ENCODE results near the gene GPANK1.
"Not testable (repeated sequence)": the region's sequence is repeated elsewhere in the genome, so short reads cannot be mapped to it uniquely, and the experiment has no call there.

Gene GPANK1

DNA sequence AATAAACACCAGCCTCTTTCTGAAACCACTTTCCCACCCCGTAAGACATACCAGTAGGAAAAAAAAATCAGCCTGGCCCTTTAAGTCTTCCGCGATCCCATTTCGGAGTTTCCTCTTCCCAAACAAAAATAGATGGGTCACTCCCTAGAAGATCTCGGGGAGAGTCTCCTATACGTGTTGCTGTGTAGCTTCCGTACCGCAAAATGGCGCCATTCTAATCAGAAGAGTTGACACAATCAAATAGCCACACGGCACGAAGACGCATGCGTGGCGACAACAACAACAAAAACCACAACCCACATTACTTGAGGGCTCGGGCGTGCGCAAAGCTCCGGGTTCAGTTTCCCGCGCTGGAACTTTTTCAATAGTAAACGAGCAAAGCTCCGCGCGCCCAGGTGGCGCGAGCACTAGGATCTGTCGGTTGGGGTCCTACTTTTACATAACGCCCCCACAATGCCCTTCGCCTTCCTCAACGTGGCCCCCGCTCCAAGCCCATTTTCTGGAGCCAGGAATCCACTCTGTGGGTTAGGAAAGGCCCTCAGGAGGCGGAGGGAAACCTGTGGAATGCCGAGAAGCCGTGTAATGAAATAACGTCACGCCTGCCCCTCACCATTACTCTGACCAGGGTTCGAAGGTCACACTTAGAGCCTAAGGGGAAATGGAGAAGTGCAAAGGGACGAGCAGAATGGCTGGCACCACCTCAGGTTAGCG is at the start of gene GPANK1:
GPANK1 (minus strand) TSS at position 208 of the 711 bp plus-strand sequence. CDS start 519 bp downstream, outside the sequence.
- DNase-seq: peak; percentile 94

GRCh38 chr6:31713991-31714684 is 49.3 kb upstream of the GPANK1 start:
- no peak for DNase-seq

DNA sequence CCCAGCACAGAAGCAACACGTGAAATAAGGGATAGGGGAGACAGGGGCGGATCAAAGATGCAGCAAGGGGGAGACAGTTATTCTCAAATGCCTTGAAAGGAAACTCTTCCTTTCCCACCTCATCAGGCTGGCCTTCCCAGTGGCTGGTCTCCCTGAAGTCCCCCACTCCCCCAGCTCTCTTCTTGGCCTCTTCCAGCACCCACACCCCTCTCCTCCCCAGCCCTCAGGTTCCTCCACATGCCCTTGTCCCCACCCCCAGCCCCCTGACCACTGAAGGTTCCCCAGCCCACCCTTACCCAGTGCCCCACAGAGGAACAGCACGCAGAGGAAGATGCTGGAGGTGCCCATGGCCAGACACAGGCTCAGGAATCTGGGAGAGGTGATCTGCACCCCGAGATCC is 48.7 kb upstream of the GPANK1 start:
- DNase-seq: no peak

DNA sequence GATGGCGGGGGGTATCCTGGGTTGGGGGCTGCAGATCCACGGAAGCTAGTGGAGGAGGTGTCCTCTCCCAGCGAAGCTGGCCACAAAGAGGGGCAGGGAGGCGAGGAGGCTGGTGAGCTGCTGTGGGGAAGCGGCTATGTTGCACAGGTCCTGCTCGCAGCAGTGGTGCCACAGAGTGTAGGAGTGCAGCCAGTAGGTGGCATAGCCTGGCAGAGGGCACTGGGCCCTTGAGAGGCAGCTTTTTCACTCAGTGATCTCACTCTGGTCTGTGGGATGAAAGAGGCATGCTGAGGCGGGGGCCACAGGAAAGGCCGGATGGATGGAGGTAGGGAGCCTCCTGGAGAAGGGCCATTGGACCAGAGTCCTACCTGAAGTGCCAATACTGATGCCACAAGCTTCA is 47.5 kb upstream of the GPANK1 start:
- DNase-seq: peak; percentile 37

DNA sequence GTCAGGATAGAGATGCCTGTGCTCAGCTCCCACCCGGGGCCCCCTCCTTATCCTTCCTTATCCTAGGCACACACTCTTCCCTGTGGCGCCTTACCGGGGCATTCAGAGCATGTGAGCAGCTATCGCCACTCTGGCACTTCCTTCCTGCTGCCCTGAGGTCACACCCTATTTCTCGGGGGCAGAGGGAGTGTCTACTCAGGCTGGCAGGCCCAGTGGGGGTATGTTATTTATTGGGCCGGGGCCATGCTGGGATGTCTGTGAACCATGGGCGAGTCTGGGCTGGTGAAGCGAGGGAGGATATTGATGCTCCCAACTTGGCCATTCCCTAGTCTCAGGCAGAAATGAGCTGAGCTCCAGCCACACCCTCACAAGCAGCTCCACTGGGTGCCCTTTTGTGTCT is 46.4 kb upstream of the GPANK1 start:
- no peak for DNase-seq

DNA sequence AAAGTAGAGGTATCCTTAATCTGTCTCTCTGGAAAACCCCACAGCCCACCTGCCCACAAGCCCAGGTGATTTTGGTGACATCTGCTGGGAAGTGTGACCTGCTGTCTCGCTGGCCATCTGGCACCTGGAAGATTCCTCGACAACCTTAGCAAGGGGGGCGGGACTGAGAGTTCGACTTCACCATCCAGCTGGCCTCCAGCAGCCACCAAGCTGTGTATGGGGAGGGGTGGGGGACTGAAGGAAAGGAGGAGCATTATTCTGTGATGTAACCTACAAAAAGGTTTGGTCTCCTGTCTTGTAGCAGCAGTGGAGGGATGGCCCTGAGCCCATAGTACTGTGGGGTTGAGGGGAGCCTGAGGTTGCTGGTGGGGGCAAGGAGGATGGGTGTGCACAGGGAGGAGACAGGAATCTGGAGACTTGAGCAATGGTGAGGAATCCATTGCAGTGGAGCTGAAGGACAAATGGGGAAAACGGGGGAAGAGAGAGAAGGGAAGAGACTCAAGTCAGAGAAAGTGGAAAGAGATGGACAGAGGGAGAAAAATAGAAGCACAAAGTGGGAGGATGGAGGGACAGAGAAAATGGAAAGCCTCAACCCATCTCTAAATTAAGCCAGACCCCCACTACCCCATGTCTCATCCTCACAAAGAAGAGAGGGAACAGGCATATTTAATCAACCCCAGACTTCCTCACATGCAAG is 45.9 kb upstream of the GPANK1 start:
- no peak for DNase-seq

DNA sequence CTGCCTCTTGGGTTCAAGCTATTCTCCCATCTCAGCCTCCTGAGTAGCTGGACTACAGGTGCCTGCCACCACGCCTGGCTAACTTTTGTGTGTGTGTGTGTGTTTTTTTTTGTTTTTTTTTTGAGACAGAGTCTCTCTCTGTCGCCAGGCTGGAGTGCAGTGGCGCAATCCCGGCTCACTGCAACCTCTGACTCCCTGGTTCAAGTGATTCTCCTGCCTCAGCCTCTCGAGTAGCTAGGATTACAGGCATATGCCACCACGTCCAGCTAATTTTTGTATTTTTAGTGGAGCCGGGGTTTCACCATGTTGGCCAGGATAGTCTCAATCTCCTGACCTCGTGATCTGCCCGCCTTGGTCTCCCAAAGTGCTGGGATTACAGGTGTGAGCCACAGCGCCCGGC is 44.4 kb upstream of the GPANK1 start:
- not testable (repeated sequence) for DNase-seq

DNA sequence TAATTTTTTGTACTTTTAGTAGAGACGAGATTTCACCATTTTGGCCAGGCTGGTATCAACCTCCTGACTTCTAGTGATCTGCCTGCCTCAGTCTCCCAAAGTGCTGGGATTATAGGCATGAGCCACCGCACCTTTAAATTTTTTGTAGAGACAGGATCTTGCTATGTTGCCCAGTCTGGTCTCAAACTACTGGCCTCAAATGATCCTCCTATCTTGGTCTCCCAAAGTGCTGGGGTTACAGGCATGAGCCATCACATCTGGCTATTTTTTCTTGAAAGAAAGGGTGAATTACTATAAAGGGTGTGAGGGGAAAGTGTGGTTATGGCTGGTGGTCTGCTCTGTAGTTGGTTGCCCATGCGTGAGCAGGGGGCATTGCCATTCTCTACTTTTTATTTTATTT is 43.4 kb upstream of the GPANK1 start:
- no peak for DNase-seq

GRCh38 chr6:31707701-31708100 is 42.9 kb upstream of the GPANK1 start:
- DNase-seq: no peak

GRCh38 chr6:31706599-31706998 is 41.8 kb upstream of the GPANK1 start, which contains the start of gene LY6G6F:
TSS of gene LY6G6F (plus strand) at chr6:31706866. CDS start at chr6:31706907, 41 bp downstream.
- no peak for DNase-seq

DNA sequence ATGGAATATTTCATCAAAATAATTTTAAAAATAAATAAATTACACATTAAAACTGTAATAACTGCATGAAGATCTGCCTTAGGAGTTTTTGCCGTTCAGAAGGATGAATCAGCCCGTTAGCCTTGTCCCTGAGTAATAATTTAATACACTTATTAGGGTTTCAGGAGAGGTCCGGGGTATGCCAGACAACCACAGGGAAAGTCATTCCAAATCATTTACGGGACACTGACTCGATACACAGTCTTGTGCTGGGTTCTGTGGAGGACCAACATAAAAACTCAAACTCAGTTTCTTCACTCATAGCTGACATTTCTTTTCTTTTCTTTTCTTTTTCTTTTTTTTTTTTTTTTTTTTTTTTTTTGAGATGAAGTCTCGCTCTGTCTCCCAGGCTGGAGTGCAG is 41.1 kb upstream of the GPANK1 start:
- DNase-seq: no peak

DNA sequence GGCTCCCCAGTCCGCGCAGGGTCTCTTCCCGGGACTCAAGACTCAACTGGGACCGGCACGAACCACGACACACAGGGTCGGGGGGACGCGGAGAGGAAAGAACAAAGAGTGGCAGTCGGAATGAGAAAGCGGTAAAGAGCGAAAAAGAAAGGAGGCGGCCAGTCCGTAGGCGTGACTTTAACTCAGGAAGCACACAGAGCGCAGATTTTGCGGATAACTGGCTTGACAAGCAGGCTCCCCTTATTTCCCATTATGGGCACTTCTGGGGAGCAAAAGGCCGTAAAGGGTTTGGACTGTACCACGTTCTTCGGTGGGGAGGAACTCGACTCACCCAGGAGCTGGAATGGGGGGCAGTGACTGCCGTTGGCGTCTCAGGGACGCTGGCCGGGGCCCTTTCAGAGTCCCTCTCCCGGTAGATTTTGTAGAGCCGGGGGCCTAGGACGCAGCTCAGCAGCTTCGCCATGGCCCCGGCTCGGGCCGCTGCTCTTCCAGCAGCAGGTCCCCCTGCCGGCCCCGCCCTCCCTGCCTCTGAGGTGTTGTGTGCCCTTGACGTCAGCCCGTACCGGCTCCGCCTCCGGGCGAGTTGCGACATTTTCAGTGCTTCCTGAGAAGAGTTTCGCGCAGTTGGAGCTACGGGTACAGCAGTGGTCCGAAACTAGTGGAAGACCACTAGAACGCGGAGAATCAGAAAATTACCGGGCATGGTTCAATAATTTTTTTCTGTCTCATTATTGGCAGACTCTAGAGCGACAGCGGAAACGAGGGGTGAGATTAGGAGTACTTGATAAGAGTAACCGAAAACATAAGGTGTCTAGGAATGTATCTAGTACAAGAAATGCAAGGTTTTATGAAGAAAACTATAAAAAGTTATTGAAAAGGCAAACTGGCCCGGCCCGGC is 38.3 kb upstream of the GPANK1 start, which contains the start of gene ABHD16A:
ABHD16A (minus strand) TSS at position 506 of the 898 bp plus-strand sequence; CDS start at position 463, 43 bp downstream.
- DNase-seq: peak; percentile 99

DNA sequence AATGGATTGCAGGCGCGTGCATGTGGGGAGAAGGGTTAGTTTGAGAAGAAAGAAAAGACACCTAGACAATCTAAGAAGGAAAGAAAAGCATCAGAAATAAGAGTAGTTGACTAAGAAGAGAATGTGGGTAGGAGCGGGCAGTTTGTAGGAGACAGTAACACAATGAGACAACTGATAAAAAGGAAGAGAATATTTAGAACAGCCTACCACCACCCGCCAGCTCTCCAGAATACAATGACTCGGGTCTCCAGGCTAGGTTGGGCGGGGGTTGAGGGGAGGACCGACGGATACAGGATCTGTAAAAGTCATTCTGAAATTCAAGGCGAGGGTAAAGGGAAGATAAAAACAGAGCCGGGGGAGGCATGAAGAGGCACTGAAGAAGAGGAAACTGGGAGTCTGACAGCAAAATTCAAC is 37.6 kb upstream of the GPANK1 start:
- no peak for DNase-seq

DNA sequence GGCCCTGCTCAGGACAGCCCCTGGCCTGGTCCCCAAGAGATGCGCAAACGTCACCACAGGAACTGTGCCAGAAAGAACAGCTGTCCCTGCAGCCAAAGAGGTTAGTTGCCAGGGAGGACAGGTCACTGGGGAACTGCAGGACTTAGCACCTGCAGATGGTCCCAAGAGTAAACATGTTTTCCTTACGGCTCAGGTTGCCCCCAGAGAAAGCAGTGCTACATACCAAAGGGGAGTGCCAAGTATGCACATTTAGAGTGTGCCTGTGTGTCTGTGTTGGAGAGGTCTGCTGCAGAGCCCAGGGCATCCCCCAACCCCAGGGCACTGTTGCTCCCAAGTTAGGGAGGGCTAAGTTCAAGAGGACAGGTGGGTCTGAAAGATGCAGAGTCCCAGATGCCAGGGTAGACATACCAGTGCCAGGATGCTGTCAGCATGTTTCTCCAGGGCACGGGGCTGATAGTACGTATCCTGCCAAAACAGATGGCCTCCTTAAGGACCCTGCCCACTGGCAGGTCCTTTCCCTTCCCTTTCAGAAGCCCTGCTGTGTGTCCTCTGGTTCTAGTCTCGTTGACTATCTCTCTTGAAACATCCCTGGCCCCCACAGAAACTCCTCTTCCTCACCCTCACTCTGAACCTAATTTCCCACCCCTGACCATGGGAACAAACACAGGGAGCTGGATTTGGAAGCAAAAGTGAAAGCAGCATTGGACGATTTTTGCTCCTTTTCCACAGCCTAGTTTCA is 37.0 kb upstream of the GPANK1 start:
- no peak for DNase-seq

DNA sequence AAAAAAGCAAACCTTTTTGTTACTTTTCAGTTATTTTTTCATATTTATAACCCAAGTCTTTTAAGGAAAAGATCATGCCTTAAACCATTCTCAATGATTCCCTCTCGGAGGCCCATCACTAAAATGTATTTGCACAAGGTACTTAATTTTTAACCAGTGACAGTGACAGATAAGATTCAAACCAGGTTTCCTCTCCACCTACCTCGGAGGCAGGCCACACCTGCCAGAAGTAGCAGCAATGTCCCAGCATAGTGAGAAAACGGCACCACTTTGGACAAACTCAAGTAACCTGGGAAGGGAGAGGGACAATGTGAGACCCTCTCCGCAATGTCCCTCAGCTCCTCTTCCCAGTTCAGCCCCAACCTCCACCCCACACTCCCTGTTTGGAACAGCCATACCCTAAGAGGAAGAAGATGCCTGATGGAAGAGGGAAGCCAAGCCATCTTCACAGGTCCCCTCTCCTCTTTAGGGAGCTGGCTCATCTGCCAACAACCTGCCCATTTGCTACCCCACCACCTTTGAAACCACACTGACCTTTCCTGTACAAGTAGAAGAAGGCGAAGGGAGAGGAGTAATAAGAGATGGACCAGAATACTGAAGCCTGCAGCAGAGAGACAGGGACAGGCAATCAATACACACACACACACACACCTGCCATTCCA is 36.1 kb upstream of the GPANK1 start:
- no peak for DNase-seq

DNA sequence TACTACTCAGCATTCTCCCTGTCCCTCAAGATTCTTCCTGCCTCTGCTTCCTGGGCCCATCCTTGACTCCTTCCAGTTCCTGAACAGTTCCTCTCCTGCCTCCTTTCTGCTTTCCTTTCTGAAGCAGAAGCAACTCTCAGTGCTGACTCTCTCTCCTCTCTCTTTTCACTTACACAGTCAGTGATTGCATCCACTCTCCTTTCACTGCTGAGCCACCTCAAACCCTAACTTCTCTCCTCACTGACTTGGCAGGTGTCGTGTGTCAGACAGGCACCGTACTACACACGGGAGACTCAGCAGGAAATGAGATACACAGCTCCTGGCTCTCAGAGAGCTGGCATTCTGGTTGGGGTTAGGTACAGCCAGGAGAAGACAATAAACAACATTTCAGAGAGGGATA is 32.8 kb upstream of the GPANK1 start:
- no peak for DNase-seq

DNA sequence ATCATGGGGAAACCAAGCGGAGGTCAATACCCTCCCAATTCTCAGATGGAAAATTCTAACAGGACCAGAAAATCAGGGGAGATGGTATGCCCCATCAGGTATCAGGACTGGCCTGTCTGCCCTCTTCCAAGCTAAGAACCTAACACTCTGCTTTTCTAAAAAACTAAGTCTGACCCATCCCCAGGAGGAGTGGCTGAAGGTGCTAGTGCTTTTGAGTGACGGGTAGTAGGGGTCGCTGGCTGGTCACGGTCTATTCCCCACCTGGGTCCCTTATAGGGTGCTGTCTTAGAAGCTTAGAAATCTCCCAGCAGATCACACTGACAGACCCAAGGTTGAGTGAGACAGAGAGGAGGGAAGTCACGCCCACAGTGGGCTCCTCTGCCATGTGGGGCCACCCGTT is 28.7 kb upstream of the GPANK1 start:
- DNase-seq: no peak

DNA sequence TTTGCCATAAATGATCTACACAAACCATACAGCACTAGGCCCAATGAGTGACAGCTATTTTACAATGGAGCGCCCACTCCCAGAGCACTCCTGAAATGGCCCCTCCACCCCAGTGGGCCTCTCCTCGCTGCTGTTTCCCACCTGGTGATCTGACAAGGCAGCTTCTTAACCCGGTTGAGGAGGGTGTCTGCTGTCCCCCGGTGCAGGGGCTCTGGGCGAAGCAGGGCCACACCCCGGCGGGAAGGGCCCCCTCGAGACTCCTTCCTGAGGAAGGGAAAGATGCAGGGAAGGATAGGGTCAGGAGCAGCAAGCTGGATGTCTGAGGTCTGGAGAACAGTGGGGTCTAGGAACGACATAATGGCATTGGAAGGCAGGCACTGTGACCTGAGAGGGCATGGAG is 28.1 kb upstream of the GPANK1 start:
- DNase-seq: no peak

- DNase-seq: no peak
These were observed 27.6 kb upstream of the GPANK1 start for GRCh38 chr6:31692353-31692752.

DNA sequence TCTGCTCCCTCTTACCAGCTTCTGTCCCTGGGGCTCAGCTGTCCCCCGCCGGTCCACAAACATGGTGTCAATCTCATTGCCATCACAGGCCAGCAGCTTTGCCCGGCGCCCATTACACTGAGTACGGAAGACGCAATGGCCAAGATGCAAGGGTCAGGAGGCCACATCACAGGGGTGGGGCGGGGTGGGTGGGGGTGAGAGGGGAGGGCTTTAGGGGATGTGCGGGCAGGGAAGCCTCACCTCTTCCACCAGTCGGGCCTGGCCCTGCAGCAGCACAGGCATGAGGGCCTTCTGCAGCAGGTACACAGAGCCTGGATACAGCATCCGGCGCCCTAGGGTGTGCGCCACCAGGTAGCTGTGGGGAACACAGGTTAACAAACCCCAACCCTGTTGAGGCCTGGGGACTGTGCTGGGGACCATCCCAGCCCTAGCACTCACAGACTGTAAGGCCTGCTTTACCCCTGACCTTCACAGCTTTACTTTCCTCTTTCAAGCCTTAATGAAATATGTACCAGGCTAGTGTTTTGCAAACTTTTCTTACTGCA is 26.8 kb upstream of the GPANK1 start:
- DNase-seq: no peak

DNA sequence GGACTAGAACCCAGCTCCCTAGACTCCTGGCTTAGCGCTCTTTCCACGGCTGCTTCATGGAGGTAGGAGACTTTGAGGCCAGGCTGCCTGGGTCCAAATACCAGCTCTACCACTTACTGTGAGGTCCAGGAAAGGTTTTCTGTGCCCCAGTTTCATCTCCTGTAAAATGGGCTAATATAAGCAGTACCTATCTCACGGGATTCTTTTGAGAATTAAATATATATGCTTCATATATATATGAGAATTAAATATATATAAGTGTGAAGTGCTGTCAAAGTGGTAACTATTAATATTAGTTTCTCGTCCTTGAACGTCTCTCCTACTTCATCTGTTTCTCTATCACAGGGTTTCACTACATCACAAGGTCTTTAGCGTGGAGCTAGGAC is 26.3 kb upstream of the GPANK1 start:
- no peak for DNase-seq
